HepG2 (cell line): ENCODE results near the gene PSRC1. TPM values are rescaled to one million over a fixed set of nuclear protein-coding genes. Genes with fewer than 3 reads are reported as not detected.
A peak's percentile ranks its signal among the peaks of the same experiment; 100 is the strongest.

Source experiments
- CHCHD3 ChIP-seq: sonication (generic); formaldehyde crosslinking; IDR thresholded peaks from 2 replicates; pipeline ENCODE4 v1.8.0; 2022; ENCODE audit warnings: mild to moderate bottlenecking, missing genetic modification reagents, moderate library complexity
- DDIT3 ChIP-seq: sonication (generic); formaldehyde crosslinking; IDR thresholded peaks from 2 replicates; pipeline ENCODE4 v1.4.0; 2020; ENCODE audit warnings: mild to moderate bottlenecking, missing genetic modification reagents
- DZIP1 ChIP-seq: sonication (generic); formaldehyde crosslinking; IDR thresholded peaks from 2 replicates; pipeline ENCODE4 v1.5.0; 2020; ENCODE audit warnings: mild to moderate bottlenecking, missing genetic modification reagents
- FOXK2 ChIP-seq: fragments of 450-650 bp; IDR thresholded peaks from 2 replicates; pipeline ENCODE4 v1.6.1; 2016
- GRHL1 ChIP-seq: sonication (generic); formaldehyde crosslinking; conservative IDR thresholded peaks from 2 replicates; pipeline ENCODE4 v1.8.0; 2022; ENCODE audit warnings: missing genetic modification reagents
- GTF3A ChIP-seq: sonication (generic); formaldehyde crosslinking; conservative IDR thresholded peaks from 2 replicates; pipeline ENCODE4 v1.4.0; 2020; ENCODE audit warnings: mild to moderate bottlenecking, missing genetic modification reagents
- KLF12 ChIP-seq: sonication (generic); formaldehyde crosslinking; IDR thresholded peaks from 2 replicates; pipeline ENCODE4 v1.4.0; 2020; ENCODE audit warnings: missing genetic modification reagents, borderline replicate concordance
- MIER3 ChIP-seq: IDR thresholded peaks from 2 replicates; pipeline ENCODE4 v1.6.1; 2016; ENCODE audit warnings: missing compliant biosample characterization, borderline replicate concordance
- REL ChIP-seq: sonication (generic); formaldehyde crosslinking; conservative IDR thresholded peaks from 2 replicates; pipeline ENCODE4 v1.8.0; 2022; ENCODE audit warnings: mild to moderate bottlenecking, missing genetic modification reagents, moderate library complexity
- SALL1 ChIP-seq: sonication (generic); formaldehyde crosslinking; IDR thresholded peaks from 2 replicates; pipeline ENCODE4 v1.8.0; 2022; ENCODE audit warnings: mild to moderate bottlenecking, missing genetic modification reagents
- SRY ChIP-seq: sonication (generic); formaldehyde crosslinking; IDR thresholded peaks from 2 replicates; pipeline ENCODE4 v1.8.0; 2022; ENCODE audit warnings: mild to moderate bottlenecking, missing genetic modification reagents
- USF2 ChIP-seq, 2 experiments: sonication (generic) in 1 of 2; formaldehyde crosslinking in 1 of 2; IDR thresholded peaks; 2 replicates each; pipeline versions ENCODE4 v1.5.1 to v1.6.1; 2011 to 2020; ENCODE audit warnings: borderline replicate concordance in 1 of 2, low read depth in 1 of 2, low read length in 1 of 2, mild to moderate bottlenecking in 1 of 2, missing genetic modification reagents in 1 of 2, moderate library complexity in 1 of 2
- ZC3H13 ChIP-seq: sonication (generic); formaldehyde crosslinking; IDR thresholded peaks from 2 replicates; pipeline ENCODE4 v1.8.1; 2023; ENCODE audit warnings: mild to moderate bottlenecking, missing genetic modification reagents, moderate library complexity
- ZC3H4 ChIP-seq: sonication (generic); formaldehyde crosslinking; IDR thresholded peaks from 2 replicates; pipeline ENCODE4 v1.4.0; 2020; ENCODE audit warnings: missing genetic modification reagents, borderline replicate concordance
- ZNF234 ChIP-seq: sonication (generic); formaldehyde crosslinking; conservative IDR thresholded peaks from 2 replicates; pipeline ENCODE4 v1.5.1; 2020; ENCODE audit warnings: mild to moderate bottlenecking, missing genetic modification reagents
- ZNF720 ChIP-seq: sonication (generic); formaldehyde crosslinking; IDR thresholded peaks from 2 replicates; pipeline ENCODE4 v1.4.0; 2020; ENCODE audit warnings: missing genetic modification reagents
- ZNF792 ChIP-seq: IDR thresholded peaks from 2 replicates; pipeline ENCODE4 v1.6.1; 2016
- ZNF839 ChIP-seq: sonication (generic); formaldehyde crosslinking; IDR thresholded peaks from 2 replicates; pipeline ENCODE4 v1.4.0; 2020; ENCODE audit warnings: missing genetic modification reagents, mild to moderate bottlenecking, borderline replicate concordance
- polyA plus RNA-seq, 8 experiments: library from polyadenylated mRNA; depleted of rRNA in 3 of 8; stranded (reverse) in 7 of 8; unstranded in 1 of 8; fragments of >200 nt; fragmentation: Illumina TruSeq in 4 of 8; extraction: Trizol in 4 of 8; gene quantifications; 2 replicates each; pipeline versions ENCODE4 v1.2.1 to v1.2.3, GENCODE V29; 2011 to 2016; ENCODE audit warnings: low read depth in 4 of 8, missing spikeins in 1 of 8, mixed read lengths in 1 of 8; ENCODE audit not compliant: insufficient read depth in 1 of 8
- total RNA-seq, 5 experiments: library from RNA; depleted of rRNA; stranded (reverse); fragments of >200 nt; fragmentation: Illumina TruSeq; extraction: Trizol; gene quantifications; 2 replicates each; pipeline ENCODE4 v1.2.3, GENCODE V29; 2016; ENCODE audit warnings: low read depth in 1 of 5
- TF ChIP-seq, protein P1 (sequence below): sonication (generic); formaldehyde crosslinking; IDR thresholded peaks from 2 replicates; pipeline ENCODE4 v1.5.1; 2020; ENCODE audit warnings: mild to moderate bottlenecking, missing genetic modification reagents

Gene PSRC1
- total and polyA plus RNA-seq, 2 of the 13 experiments (the other 11 are each of a cell fraction or from before 2014, with no cell fraction given) = 28.6 to 30.3 TPM

- TF ChIP-seq, protein P1, sequence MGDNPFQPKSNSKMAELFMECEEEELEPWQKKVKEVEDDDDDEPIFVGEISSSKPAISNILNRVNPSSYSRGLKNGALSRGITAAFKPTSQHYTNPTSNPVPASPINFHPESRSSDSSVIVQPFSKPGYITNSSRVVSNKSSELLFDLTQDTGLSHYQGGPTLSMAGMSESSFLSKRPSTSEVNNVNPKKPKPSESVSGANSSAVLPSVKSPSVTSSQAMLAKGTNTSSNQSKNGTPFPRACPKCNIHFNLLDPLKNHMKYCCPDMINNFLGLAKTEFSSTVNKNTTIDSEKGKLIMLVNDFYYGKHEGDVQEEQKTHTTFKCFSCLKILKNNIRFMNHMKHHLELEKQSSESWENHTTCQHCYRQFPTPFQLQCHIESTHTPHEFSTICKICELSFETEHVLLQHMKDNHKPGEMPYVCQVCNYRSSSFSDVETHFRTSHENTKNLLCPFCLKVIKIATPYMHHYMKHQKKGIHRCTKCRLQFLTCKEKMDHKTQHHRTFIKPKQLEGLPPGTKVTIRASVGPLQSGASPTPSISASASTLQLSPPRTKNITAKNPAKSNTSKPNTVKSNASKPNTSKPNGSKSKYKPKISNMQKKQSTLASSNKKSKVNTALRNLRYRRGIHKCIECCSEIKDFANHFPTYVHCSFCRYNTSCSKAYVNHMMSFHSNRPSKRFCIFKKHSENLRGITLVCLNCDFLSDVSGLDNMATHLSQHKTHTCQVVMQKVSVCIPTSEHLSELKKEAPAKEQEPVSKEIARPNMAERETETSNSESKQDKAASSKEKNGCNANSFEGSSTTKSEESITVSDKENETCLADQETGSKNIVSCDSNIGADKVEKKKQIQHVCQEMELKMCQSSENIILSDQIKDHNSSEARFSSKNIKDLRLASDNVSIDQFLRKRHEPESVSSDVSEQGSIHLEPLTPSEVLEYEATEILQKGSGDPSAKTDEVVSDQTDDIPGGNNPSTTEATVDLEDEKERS (CRISPR knock-in tag) = 0 out of 2 replicates have a peak, but pooled peaks have one; percentile 48
- TF ChIP-seq MIER3 (CRISPR knock-in tag) (no peak), DZIP1 (CRISPR knock-in tag) (no peak), GTF3A (CRISPR knock-in tag) (no peak), DDIT3 (no peak), SALL1 (CRISPR knock-in tag) (peak; percentile 87), SRY (CRISPR knock-in tag) (no peak; the same call in 1 of the 2 replicates), ZNF234 (CRISPR knock-in tag) (no peak), FOXK2 (no peak), ZNF720 (CRISPR knock-in tag) (no peak), ZNF792 (CRISPR knock-in tag) (peak; percentile 73; the same call in 1 of the 2 replicates), REL (CRISPR knock-in tag) (peak; percentile 82), ZC3H4 (CRISPR knock-in tag) (no peak; the same call in 1 of the 2 replicates), ZC3H13 (CRISPR knock-in tag) (peak; percentile 87; the same call in 1 of the 2 replicates), GRHL1 (CRISPR knock-in tag) (no peak), CHCHD3 (no peak), USF2 (IDR thresholded peaks at IDR 0.05; ENCODE audit: low read depth, low read length) (no peak), USF2 (CRISPR knock-in tag; IDR thresholded peaks at IDR 0.05; ENCODE audit: borderline replicate concordance) (no peak), ZNF839 (CRISPR knock-in tag) (no peak), KLF12 (CRISPR knock-in tag) (peak; percentile 65; the same call in 1 of the 2 replicates)
These were observed at the start of gene PSRC1 (continued) for GRCh38 chr1:109282952-109283747.
